Esophagus squamous epithelium (tissue), 4 donors: ENCODE measurements around the gene STX10.

ENCODE experiments used
- POLR2A ChIP-seq, 4 donors: fragments of 450-650 bp; IDR thresholded peaks; one replicate each; pipeline ENCODE4 v1.6.1; 2017; ENCODE audit warnings: antibody characterized with exemption in 4 of 4, mild to moderate bottlenecking in 4 of 4, moderate library complexity in 3 of 4
- TF ChIP-seq, protein P1 (sequence below), 6 experiments: fragments of 450-650 bp in 4 of 6; fragments of 200-600 bp in 2 of 6; sonication (generic) in 2 of 6; IDR thresholded peaks; one replicate each; pipeline ENCODE4 v1.5.1; 2016 to 2019; ENCODE audit warnings: antibody characterized with exemption in 6 of 6, mild to moderate bottlenecking in 4 of 6, moderate library complexity in 4 of 6

DNA sequence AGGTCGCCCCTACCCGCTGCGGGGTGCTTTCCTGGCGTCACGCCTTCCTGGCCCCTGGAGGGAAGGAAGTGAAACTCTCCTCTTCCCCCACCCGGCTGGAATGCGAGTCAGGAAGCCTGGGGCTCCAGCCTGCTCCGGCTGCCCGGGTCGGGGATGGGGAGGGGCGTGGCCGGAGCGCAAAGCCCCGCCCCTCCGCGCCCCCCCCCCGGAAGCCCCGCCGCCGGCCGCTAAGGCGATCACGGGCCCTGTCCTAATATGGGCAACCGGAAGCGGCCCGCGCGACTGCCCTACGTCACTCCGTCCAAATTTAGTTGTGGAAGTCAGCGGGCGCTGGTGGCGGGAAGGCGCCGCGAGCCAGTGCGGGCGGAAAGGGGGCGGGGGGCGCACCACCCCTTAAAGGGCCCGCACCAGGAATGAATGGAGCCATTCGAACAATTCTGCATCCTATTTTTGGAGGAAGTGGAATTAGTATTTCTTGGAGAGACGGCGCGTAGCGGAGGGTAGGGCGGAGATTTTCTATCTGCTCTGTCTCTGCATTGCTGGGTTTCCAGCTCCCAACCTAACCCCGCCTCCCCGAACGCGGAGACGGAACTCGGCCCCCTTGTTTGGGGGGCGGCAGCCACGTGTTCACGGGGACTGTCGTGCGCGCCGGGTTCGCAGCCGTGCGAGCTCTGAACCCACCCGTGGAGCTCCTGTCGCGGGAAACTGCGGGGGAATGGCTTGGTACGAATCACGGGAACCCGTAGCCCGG lies 1.6 kb upstream of the STX10 start:
- TF ChIP-seq, protein P1, sequence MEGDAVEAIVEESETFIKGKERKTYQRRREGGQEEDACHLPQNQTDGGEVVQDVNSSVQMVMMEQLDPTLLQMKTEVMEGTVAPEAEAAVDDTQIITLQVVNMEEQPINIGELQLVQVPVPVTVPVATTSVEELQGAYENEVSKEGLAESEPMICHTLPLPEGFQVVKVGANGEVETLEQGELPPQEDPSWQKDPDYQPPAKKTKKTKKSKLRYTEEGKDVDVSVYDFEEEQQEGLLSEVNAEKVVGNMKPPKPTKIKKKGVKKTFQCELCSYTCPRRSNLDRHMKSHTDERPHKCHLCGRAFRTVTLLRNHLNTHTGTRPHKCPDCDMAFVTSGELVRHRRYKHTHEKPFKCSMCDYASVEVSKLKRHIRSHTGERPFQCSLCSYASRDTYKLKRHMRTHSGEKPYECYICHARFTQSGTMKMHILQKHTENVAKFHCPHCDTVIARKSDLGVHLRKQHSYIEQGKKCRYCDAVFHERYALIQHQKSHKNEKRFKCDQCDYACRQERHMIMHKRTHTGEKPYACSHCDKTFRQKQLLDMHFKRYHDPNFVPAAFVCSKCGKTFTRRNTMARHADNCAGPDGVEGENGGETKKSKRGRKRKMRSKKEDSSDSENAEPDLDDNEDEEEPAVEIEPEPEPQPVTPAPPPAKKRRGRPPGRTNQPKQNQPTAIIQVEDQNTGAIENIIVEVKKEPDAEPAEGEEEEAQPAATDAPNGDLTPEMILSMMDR (IDR thresholded peaks at IDR 0.05) = no peak
- TF ChIP-seq POLR2A (IDR thresholded peaks at IDR 0.05) = peak in 3 of 4 donors; percentile 35 to 97 (median 95)
